ENCODE results near the gene HSH2D. TPM values are rescaled to one million over a fixed set of nuclear protein-coding genes. Genes with fewer than 3 reads are reported as not detected.
"Not testable (repeated sequence)": the region's sequence is repeated elsewhere in the genome, so short reads cannot be mapped to it uniquely, and the experiment has no call there.

Gene HSH2D
- total RNA-seq, 2 experiments from 2014 or later, result 23.6 to 26.1 TPM

DNA sequence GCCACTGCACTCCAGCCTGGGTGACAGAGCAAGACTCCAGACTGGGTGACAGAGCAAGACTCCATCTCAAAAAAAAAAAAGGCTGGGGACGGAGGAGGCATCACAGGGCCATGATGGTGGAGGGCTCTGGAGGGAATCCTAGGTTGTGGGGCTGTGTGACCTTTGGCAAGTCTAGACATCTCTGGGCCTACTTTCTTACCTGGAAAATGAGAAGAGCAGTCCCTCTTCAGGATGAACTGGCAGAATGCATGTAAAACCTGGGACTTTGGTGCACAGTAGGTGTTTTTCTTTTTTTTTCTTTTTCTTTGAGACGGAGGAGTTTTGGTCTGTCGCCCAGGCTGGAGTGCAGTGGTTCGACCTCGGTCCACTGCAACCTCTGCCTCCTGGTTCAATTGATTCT lies 16.2 kb downstream of the HSH2D start:
- intact Hi-C loops (cut with micrococcal nuclease), result loop anchor here (5.0 kb wide), 1 partner anchor 42 kb away; no protein-coding TSS in a partner anchor
- CTCF ChIA-PET, result interaction anchor here (1.1 kb wide), 1 partner anchor 21 kb away, joined by 3 read pairs; no protein-coding TSS in a partner anchor
- Mint-ChIP-seq H3K27ac (no peak overlapping the region), H3K4me1 (ENCODE audit: low read depth) (peaks cover 18% of the 10 kb centered on the region), H3K36me3 (peaks cover 27% of the 10 kb centered on the region), H3K9me3 (no peaks in the 10 kb centered on the region), H3K27me3 (no peaks in the 10 kb centered on the region), H3K4me3 (no peak overlapping the region)
- no peak for DNase-seq
- POLR2A ChIA-PET, result no interaction called here

DNA sequence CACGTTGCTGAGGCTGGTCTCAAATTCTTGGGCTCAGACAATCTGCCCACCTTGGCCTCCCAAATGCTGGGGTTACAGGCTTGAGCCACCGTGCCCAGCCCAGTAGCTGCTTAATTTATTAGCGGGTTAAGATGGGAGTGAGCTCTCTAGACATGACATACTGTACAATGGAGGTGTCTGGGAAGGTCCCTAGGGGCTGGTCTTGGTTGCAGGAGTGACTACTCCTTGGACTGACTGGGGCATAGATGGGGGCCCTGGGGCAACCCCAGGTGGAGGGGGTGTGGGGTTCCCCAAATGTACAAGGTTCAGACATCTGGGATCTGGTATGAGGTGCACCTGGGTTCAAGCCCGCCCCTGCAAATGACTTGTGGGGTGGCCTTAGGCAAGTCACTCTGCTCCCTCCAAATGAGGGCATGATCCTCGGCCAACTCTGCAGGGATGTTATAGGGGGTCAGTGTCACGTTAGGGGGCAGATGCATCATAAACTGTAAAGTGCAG lies 17.0 kb downstream of the HSH2D start:
- CTCF ChIA-PET, result interaction anchor here (1.1 kb wide), 1 partner anchor 20 kb away, joined by 3 read pairs; no protein-coding TSS in a partner anchor
- Mint-ChIP-seq H3K4me3 (no peak overlapping the region), H3K27ac (peak overlapping the region; percentile 23), H3K9me3 (no peaks in the 10 kb centered on the region), H3K36me3 (peaks cover 20% of the 10 kb centered on the region), H3K27me3 (no peaks in the 10 kb centered on the region), H3K4me1 (ENCODE audit: low read depth) (peaks cover 18% of the 10 kb centered on the region)
- intact Hi-C loops (cut with micrococcal nuclease), result loop anchor here (5.0 kb wide), 1 partner anchor 43 kb away; no protein-coding TSS in a partner anchor
- POLR2A ChIA-PET, result interaction anchor here (1.9 kb wide), 1 partner anchor 17 kb away, joined by 6 read pairs; the partner anchor contains the start of gene HSH2D
- no peak for DNase-seq

GRCh38 chr19:16160943-16161560 lies 17.6 kb downstream of the HSH2D start:
- Mint-ChIP-seq H3K27me3 (no peaks in the 10 kb centered on the region), H3K4me3 (no peak overlapping the region), H3K4me1 (ENCODE audit: low read depth) (peaks cover 18% of the 10 kb centered on the region), H3K9me3 (no peaks in the 10 kb centered on the region), H3K27ac (peak overlapping the region; percentile 70), H3K36me3 (peaks cover 16% of the 10 kb centered on the region)
- peak; percentile 67 for DNase-seq
- CTCF ChIA-PET, result interaction anchor here (1.1 kb wide), 1 partner anchor 20 kb away, joined by 3 read pairs; no protein-coding TSS in a partner anchor
- POLR2A ChIA-PET, result interaction anchor here (1.9 kb wide), 1 partner anchor 17 kb away, joined by 6 read pairs; the partner anchor contains the start of gene HSH2D
- intact Hi-C loops (cut with micrococcal nuclease), result loop anchor here (5.0 kb wide), 1 partner anchor 44 kb away; no protein-coding TSS in a partner anchor

- intact Hi-C loops (cut with micrococcal nuclease), result loop anchor here (5.0 kb wide), 1 partner anchor 45 kb away; no protein-coding TSS in a partner anchor
- no peaks in the 10 kb centered on the region for H3K27me3 Mint-ChIP-seq
- no peaks in the 10 kb centered on the region for H3K9me3 Mint-ChIP-seq
- no peak overlapping the region for H3K4me3 Mint-ChIP-seq
- H3K4me1 Mint-ChIP-seq (ENCODE audit: low read depth), result peaks cover 18% of the 10 kb centered on the region
- POLR2A ChIA-PET, result interaction anchor here (0.7 to 1.9 kb wide), 2 partner anchors 9 to 18 kb away, joined by 4 to 6 read pairs; partner anchors contain the start of gene HSH2D
- CTCF ChIA-PET, result interaction anchor here (0.6 to 1.3 kb wide), 2 partner anchors 99 to 875 kb away, joined by 3 to 5 read pairs; no protein-coding TSS in a partner anchor
- peak; percentile 64 for DNase-seq
- peak overlapping the region; percentile 18 for H3K27ac Mint-ChIP-seq
- peaks cover 10% of the 10 kb centered on the region for H3K36me3 Mint-ChIP-seq
These were observed 18.4 kb downstream of the HSH2D start for GRCh38 chr19:16161840-16162239.

DNA sequence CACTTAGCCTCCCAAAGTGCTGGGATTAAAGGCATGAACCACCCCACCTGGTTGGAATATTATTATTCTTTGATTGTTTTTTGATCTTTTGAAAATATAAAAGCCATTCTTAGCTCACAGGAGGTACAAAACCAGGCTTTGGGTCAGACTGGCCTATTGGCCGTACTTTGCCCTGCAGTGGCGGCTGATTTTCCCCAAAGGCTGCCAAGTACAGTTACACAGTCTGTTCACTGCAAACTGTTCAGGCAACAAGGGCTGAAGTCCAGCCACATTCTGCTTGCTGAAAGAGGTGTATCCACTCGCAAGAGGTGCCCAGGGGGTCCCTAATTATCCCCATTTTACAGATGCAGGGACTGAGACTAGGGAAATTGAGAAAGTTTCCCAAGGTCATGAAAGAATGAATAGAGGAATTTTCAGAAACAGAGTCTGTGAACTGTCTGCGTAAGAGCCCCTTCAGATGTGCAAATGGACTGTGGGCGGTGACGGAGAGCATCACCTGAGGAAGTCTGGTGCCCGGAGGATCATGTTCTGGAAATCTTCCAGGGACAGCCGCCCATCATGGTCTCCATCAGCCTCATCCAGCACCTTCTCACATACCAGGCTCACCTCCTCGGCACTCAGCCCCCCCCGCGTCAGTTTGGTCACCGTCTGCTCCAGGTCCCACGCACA lies 20.9 kb downstream of the HSH2D start:
- Mint-ChIP-seq H3K36me3 (no peaks in the 10 kb centered on the region), H3K4me1 (ENCODE audit: low read depth) (peaks cover 24% of the 10 kb centered on the region), H3K27ac (no peak overlapping the region), H3K9me3 (peaks cover 5% of the 10 kb centered on the region), H3K27me3 (no peaks in the 10 kb centered on the region), H3K4me3 (no peak overlapping the region)
- ChIA-PET CTCF (interaction anchor here (0.8 kb wide), 1 partner anchor 15 kb away, joined by 3 read pairs; no protein-coding TSS in a partner anchor), POLR2A (no interaction called here)
- DNase-seq, result no peak
- intact Hi-C loops (cut with micrococcal nuclease), result loop anchor here (5.0 kb wide), 1 partner anchor 47 kb away; no protein-coding TSS in a partner anchor

GRCh38 chr19:16166417-16166816 lies 22.9 kb downstream of the HSH2D start:
- no peak for DNase-seq
- Mint-ChIP-seq H3K4me1 (ENCODE audit: low read depth) (peaks cover 12% of the 10 kb centered on the region), H3K27ac (no peak overlapping the region), H3K4me3 (no peak overlapping the region), H3K27me3 (no peaks in the 10 kb centered on the region), H3K9me3 (peaks cover 5% of the 10 kb centered on the region), H3K36me3 (no peaks in the 10 kb centered on the region)
- intact Hi-C loops (cut with micrococcal nuclease), result no loop called here
- ChIA-PET CTCF (no interaction called here), POLR2A (no interaction called here)

GRCh38 chr19:16167055-16167454 lies 23.6 kb downstream of the HSH2D start:
- Mint-ChIP-seq H3K4me1 (ENCODE audit: low read depth) (peaks cover 6% of the 10 kb centered on the region), H3K9me3 (peaks cover 5% of the 10 kb centered on the region), H3K4me3 (no peak overlapping the region), H3K36me3 (no peaks in the 10 kb centered on the region), H3K27me3 (no peaks in the 10 kb centered on the region), H3K27ac (no peak overlapping the region)
- ChIA-PET CTCF (no interaction called here), POLR2A (no interaction called here)
- DNase-seq, result no peak
- intact Hi-C loops (cut with micrococcal nuclease), result no loop called here

DNA sequence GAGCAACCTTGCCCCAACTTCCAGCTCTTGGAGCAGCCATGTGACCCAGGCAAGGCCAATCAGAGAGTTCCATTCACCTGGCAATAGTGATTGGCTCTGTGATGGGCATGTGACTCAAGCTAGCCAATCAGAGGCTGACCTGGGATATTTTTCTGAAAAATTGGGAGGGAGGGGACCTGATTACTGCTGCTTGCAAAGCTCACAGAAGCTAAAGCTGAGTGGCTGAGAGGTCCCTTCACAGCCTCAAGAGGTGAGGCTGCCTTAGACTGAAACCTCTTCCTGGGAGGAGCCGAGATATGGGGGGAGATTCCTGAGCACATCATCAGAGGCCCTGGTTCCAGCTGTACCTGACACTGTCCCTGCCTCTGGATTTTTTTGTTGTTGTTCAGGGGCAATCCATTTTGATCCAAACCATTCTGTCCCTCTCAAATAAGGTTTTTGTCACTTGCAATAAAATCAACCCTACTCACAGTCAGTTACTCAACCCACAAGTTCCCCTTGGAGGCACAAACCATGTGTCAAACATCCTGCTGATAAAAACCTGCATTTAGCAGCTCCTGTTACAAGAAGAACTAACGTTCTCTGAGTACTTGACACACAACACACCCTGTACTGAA lies 25.1 kb downstream of the HSH2D start:
- intact Hi-C loops (cut with micrococcal nuclease), result no loop called here
- H3K27ac Mint-ChIP-seq, result no peak overlapping the region
- ChIA-PET POLR2A (no interaction called here), CTCF (interaction anchor here (0.6 to 0.9 kb wide), 4 partner anchors 13 to 106 kb away, joined by 3 to 4 read pairs (median 3); no protein-coding TSS in a partner anchor)
- H3K4me1 Mint-ChIP-seq (ENCODE audit: low read depth), result peaks cover 6% of the 10 kb centered on the region
- H3K27me3 Mint-ChIP-seq, result no peaks in the 10 kb centered on the region
- H3K36me3 Mint-ChIP-seq, result no peaks in the 10 kb centered on the region
- peaks cover 5% of the 10 kb centered on the region for H3K9me3 Mint-ChIP-seq
- no peak overlapping the region for H3K4me3 Mint-ChIP-seq
- DNase-seq, result no peak

- CTCF ChIA-PET, result interaction anchor here (1.1 kb wide), 1 partner anchor 12 kb away, joined by 4 read pairs; no protein-coding TSS in a partner anchor
- H3K4me3 Mint-ChIP-seq, result no peak overlapping the region
- H3K4me1 Mint-ChIP-seq (ENCODE audit: low read depth), result peaks cover 6% of the 10 kb centered on the region
- no peaks in the 10 kb centered on the region for H3K27me3 Mint-ChIP-seq
- H3K36me3 Mint-ChIP-seq, result no peaks in the 10 kb centered on the region
- no peak overlapping the region for H3K27ac Mint-ChIP-seq
- intact Hi-C loops (cut with micrococcal nuclease), result no loop called here
- peaks cover 8% of the 10 kb centered on the region for H3K9me3 Mint-ChIP-seq
- POLR2A ChIA-PET, result no interaction called here
- DNase-seq, result no peak
These were observed 26.6 kb downstream of the HSH2D start for GRCh38 chr19:16170134-16170533.

DNA sequence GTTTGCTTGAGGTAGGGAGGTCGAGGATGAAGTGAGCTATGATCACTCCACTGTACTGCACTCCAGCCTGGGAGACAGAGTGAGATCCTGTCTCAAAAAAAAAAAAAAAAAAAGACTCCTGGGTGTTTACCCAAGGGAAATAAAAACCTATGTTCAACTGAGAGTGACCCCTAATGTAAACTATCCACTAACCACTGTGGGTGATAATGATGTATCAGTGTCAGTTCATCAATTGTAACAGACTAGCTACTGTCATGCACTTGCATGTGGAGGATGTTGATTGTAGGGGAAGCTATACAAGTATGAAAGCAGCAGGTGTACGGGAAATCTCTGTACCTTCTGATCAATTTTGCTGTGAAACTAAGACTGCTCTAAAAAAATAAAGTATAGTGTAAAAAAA lies 32.5 kb downstream of the HSH2D start:
- no peak overlapping the region for H3K27ac Mint-ChIP-seq
- ChIA-PET CTCF (interaction anchor here (0.7 to 1.0 kb wide), 3 partner anchors 26 to 114 kb away, joined by 3 to 4 read pairs (median 4); partner anchors contain the start of gene RAB8A), POLR2A (interaction anchor here (0.6 kb wide), 1 partner anchor 72 kb away, joined by 3 read pairs; no protein-coding TSS in a partner anchor)
- DNase-seq, result no peak
- peaks cover 3% of the 10 kb centered on the region for H3K9me3 Mint-ChIP-seq
- no peaks in the 10 kb centered on the region for H3K27me3 Mint-ChIP-seq
- H3K4me1 Mint-ChIP-seq (ENCODE audit: low read depth), result no peaks in the 10 kb centered on the region
- H3K4me3 Mint-ChIP-seq, result no peak overlapping the region
- intact Hi-C loops (cut with micrococcal nuclease), result no loop called here
- no peaks in the 10 kb centered on the region for H3K36me3 Mint-ChIP-seq

- intact Hi-C loops (cut with micrococcal nuclease); H3K4me1 Mint-ChIP-seq (ENCODE audit: low read depth); H3K4me3 Mint-ChIP-seq; H3K9me3 Mint-ChIP-seq; H3K27me3 Mint-ChIP-seq; H3K27ac Mint-ChIP-seq; POLR2A ChIA-PET; DNase-seq; H3K36me3 Mint-ChIP-seq: not testable (repeated sequence)
- CTCF ChIA-PET, result interaction anchor here (1.0 to 5.9 kb wide), 2 partner anchors 15 to 137 kb away, joined by 3 to 45 read pairs; no protein-coding TSS in a partner anchor
These were observed 35.4 kb downstream of the HSH2D start for GRCh38 chr19:16178866-16179265.

Data from activated CD4-positive, alpha-beta memory T cell treated with anti-CD3 and anti-CD28 coated beads for 36 hours (primary cell).